ENCODE data around the gene MED12L.

DNA sequence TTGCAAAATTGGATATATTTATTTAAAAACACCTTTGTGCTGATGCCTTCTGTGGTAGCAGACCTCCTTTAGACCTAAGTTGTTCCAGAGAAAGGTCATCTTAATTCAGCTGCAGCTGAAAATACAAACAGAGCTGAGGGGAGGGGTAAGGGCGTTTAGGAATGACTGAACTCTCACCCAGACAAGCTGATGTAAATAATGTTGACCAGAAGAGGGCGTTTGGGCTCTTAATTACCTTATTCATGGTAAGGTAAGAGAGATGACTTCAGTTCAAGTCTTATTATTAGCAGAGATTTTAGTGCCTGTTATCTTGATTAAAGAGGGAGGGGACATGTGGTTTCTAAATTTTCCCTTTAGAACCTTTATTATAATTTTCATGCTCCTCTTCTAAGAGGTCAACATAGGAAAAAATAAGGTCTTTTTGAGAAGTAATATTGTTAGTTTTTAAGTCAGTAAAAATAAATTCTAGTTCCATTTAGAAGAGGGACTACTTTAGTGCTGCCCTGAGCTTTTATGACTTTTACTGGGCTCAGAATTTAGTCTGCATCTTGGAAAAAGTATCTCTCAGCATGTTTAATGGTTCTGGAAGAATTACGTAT is 71.3 kb downstream of the MED12L start:
- TF ChIP-seq, protein P1, sequence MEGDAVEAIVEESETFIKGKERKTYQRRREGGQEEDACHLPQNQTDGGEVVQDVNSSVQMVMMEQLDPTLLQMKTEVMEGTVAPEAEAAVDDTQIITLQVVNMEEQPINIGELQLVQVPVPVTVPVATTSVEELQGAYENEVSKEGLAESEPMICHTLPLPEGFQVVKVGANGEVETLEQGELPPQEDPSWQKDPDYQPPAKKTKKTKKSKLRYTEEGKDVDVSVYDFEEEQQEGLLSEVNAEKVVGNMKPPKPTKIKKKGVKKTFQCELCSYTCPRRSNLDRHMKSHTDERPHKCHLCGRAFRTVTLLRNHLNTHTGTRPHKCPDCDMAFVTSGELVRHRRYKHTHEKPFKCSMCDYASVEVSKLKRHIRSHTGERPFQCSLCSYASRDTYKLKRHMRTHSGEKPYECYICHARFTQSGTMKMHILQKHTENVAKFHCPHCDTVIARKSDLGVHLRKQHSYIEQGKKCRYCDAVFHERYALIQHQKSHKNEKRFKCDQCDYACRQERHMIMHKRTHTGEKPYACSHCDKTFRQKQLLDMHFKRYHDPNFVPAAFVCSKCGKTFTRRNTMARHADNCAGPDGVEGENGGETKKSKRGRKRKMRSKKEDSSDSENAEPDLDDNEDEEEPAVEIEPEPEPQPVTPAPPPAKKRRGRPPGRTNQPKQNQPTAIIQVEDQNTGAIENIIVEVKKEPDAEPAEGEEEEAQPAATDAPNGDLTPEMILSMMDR (IDR thresholded peaks at IDR 0.05), result no peak
- no peak for TF ChIP-seq POLR2A (IDR thresholded peaks at IDR 0.05)

All from lower leg skin (tissue), 3 donors.